IPS-18c (cell line): ENCODE data around the gene FNBP1.
"Not testable (repeated sequence)": the region's sequence is repeated elsewhere in the genome, so short reads cannot be mapped to it uniquely, and the experiment has no call there.

Experiments used
- H3K4me3 ChIP-seq: 2 replicates; pipeline ENCODE4 v1.7.0; 2013; ENCODE audit warnings: low read depth, mild to moderate bottlenecking, low read length, moderate library complexity; ENCODE audit not compliant: insufficient read depth
- H3K9me3 ChIP-seq: one replicate; pipeline ENCODE4 v1.6.1; 2013; ENCODE audit warnings: mild to moderate bottlenecking, low read length, moderate library complexity; ENCODE audit not compliant: control insufficient read depth, insufficient read depth

The FNBP1 gene

GRCh38 chr9:129954868-129955550 lies 88.0 kb downstream of the FNBP1 start:
- Histone ChIP-seq H3K9me3 (no peaks in the 10 kb centered on the region), H3K4me3 (no peak overlapping the region)

DNA sequence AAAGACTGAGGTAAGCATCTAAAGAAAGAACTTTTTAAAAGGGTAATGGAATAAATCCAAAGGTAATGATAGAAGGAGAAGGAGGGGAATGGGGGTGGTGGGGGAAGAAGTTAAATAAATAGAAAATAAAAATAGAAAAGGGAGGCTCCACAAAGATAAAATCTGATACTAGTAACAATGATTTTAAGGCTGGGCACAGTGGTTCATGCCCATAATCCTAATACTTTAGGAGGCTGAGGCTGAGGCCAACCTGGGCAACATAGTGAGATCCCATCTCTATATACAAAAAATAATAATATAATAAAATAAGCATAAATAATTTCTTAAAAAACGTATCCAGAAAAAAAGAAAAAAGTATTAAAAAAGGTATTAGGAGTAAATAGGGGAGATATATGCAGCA lies 89.3 kb downstream of the FNBP1 start:
- Histone ChIP-seq H3K9me3 (no peaks in the 10 kb centered on the region), H3K4me3 (no peak overlapping the region)

DNA sequence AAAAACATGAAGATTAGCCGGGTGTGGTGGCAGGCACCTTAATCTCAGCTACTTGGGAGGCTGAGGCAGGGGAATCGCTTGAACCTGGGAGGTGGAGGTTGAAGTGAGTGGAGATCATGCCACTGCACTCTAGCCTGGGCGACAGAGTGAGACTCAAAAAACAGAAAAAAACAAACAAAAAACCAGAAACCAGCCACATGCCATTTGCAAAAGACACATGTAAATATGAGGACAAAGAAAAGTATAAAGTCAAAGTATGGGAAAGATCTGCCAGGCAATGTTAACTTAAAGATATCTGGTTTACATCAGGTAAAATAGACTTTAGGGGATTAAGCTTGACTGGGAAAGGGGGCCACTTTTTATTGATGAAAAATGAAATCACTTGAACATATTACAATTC lies 90.7 kb downstream of the FNBP1 start:
- Histone ChIP-seq H3K9me3 (no peaks in the 10 kb centered on the region), H3K4me3 (no peak overlapping the region)

- no peaks in the 10 kb centered on the region for H3K9me3 ChIP-seq
- no peak overlapping the region for H3K4me3 ChIP-seq
Observed at GRCh38 chr9:129949821-129950220, 93.2 kb downstream of the FNBP1 start.

DNA sequence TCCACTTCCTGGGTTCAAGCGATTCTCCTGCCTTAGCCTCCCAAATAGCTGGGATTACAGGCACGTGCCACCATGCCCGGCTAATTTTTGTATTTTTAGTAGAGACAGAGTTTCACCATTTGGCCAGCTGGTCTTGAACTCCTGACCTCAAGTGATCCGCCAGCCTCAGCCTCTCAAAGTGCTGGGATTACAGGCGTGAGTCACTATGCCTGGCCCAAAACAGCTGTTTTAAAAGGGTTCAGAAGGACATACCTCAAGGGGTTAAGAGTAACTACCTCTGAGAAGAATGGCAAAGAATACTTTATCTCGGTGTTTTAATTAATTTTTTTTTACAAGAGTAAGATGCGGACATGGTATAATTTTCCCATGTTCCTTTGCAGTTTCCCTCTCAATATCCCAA lies 94.4 kb downstream of the FNBP1 start:
- H3K9me3 ChIP-seq, H3K4me3 ChIP-seq: not testable (repeated sequence)

DNA sequence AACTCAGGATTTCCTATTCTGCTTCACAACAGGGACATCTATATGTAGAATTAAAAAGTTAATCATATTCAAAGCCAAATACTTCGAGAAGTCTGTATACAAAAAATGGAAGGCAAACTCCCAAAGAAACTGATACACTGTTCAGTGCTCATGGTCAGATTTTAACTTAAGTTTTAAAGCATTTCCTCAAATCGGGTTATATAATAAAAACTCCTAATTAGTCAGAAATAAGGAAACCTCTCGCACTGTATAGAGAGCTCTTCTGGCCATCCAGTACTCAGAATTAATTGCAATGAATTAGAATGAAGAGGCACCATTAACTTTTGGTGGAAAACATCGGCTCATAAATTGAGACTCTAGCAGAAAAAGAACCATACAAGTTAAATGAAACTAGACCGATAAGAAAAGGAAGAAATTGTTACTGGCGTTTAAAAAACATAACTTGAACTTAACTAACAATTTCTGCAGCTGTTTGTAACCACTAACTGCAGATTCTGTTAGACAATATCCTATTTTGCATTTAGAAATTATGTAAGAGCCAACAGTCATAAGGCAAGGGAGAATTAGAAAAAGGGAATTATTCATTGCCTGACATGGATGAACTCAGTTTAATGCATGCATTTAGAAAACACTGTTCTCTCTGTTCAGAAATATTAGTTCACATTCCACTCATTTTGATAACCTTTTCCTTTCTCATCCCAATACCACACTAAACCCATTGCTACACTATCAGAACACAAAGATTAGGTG lies 96.6 kb downstream of the FNBP1 start:
- no peak overlapping the region for H3K4me3 ChIP-seq
- H3K9me3 ChIP-seq: peaks cover 4% of the 10 kb centered on the region

DNA sequence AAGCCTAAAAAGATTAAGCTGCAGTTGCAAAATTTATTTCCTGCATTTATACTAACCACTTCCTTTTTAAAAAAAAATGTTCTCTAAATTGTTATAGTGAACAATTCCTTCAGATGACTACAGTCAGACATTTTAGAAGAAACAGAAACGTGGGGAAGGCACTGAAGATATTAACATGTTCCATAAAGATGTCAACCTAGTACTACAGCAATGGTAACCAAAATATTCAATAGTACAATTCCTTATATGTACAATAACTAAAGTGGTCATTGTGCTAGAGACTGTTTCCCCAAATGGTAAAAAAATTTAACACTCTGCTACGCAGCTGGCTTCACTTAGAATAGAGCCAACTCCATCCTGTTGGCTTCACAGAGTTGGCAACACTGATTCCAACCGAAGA lies 97.7 kb downstream of the FNBP1 start:
- no peak overlapping the region for H3K4me3 ChIP-seq

DNA sequence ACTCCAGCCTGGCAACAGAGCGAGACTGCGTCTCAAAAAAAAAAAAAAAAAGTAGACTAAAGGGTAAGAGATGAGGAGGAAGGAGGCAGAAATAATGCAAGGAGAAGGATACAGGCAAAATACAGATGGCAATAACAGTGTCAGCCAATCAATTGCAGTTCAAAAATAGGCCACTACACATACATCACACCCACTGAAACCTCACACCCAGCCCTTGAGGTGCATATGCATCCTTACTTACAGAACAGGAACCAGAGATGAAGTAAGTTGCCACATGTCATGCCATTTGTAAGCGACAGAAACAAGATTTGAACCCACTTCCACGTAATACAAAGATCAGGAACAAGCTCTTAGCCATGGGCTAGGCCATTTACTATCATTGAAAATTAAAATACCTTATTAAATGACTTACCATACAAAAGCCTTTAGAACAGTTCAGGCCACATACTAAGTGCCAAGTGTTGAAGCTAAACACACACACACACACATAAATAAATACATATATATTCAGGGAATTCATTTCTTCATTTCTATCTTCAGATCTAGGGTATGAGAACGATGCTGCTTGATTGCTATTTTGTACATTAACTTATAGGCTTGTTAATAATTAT lies 98.4 kb downstream of the FNBP1 start:
- Histone ChIP-seq H3K4me3 (no peak overlapping the region), H3K9me3 (peaks cover 4% of the 10 kb centered on the region)

More for the DNA sequence above, 97.7 kb downstream of the FNBP1 start:
- H3K9me3 ChIP-seq: peaks cover 4% of the 10 kb centered on the region

- peaks cover 4% of the 10 kb centered on the region for H3K9me3 ChIP-seq
- no peak overlapping the region for H3K4me3 ChIP-seq
Observed at GRCh38 chr9:129939431-129939830, 103.6 kb downstream of the FNBP1 start.

DNA sequence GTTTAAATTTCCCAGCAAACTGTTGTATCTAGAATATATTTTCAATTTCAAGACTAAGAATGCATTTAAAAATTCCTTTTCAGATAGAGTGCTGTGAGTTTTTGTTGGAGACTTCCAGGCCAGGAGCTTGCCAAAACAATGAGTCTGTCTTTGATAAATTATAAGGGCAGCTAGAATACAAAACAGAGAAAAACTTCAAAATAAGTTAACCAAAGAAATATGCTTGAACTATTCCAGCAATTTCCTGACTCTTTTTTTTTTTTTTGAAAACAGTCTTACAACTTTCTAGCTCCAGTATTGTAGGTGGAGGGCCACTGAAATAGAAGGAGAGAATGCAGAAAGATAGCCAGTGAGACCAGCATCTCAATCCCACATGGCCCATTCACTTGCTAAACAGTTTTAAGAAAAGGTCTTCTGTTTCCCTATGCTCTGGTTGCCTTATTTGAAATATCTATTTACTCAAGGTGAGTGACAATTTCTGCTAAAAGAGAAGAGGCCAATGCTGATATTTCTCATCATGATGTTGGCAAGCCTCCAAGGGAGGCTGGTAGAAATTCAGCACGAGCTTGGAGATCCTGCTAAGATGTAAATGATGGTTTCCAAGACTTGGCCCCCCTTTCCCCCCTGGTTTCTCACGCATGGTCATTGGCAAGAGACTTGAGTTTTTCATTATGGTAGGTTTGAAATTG lies 104.6 kb downstream of the FNBP1 start:
- Histone ChIP-seq H3K9me3 (peaks cover 4% of the 10 kb centered on the region), H3K4me3 (no peak overlapping the region)

DNA sequence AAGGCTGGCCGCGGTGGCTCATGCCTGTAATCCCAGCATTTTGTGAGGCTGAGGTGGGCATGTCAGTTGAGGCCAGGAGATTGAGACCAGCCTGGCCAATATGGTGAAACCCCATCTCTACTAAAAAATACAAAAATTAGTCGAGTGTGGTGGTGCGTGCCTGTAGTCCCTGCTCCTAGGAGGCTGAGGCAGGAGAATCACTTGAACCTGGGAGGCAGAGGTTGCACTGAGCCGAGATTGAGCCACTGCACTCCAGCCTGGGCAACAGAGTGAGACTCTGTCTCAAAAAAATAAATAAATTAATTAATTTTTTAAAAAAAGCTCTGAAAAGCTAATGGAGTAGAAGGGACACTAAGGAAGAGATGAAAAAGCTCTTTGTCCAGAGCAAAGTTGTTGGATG lies 105.1 kb downstream of the FNBP1 start:
- H3K9me3 ChIP-seq, H3K4me3 ChIP-seq: not testable (repeated sequence)

DNA sequence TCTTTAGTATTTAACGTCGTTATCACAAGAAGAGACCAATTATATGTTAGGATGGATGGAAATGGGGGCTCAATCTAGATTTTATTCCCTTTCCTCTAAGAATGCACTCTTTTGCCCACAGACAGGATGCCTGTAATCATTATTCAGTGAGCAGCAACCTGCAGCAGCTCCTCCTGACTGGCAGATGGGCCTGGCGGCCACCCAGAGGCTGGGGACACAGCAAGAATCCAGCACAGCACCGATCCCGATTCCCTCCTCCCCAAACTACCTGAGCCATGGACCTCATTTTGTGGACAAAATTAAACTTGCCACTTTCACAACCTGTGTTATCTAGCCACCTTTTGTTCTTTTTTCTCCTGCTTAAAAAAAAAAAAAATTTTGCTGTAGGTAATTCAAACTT lies 106.8 kb downstream of the FNBP1 start:
- Histone ChIP-seq H3K9me3 (no peaks in the 10 kb centered on the region), H3K4me3 (no peak overlapping the region)

- H3K9me3 ChIP-seq: no peaks in the 10 kb centered on the region
Observed at GRCh38 chr9:129934780-129935179, 108.2 kb downstream of the FNBP1 start.

GRCh38 chr9:129934041-129934591 lies 108.9 kb downstream of the FNBP1 start:
- Histone ChIP-seq H3K9me3 (no peaks in the 10 kb centered on the region), H3K4me3 (no peak overlapping the region)

More at GRCh38 chr9:129934780-129935179, 108.2 kb downstream of the FNBP1 start:
- H3K4me3 ChIP-seq: no peak overlapping the region

GRCh38 chr9:129933185-129934040 lies 109.6 kb downstream of the FNBP1 start:
- Histone ChIP-seq H3K9me3 (no peaks in the 10 kb centered on the region), H3K4me3 (no peak overlapping the region)

DNA sequence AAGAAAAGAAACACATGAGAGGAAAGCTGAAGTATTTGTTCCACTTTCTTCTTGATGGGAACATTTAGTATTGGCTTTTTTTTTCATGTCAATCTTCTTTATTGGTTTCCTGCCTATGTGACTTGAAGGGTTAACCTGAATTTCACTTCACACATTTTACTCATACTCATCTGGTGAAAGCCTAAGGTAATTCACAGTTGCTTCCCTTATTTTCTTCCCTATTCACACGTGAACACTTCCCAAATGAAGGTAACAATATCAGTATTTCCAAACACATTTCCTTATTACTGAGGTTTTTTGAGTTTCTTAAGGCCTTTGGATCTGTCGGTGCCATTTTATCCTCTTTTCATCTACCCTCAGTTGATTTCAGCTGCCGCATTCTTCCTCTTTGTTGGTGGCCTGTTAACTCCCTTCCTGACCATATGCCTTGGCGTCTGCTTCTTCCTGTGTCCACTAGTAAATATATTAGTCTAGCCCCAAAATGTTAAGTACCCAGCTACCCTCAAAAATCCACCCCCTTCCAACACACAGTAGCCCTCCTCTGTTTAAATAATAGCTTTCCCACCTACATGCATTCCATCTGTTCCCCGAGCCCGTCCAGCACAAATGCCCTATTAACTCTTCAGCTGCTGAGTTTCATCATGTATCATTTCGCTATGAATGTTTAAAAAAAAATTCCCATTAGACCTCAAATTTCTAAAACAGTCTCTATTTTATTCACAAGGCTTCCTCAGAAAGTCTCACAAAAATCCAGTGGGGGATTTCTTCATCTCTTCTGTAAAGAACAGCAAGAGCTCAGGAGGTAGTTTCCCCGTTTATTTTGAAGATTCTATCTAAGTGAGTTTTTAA lies 110.5 kb downstream of the FNBP1 start:
- H3K4me3 ChIP-seq: no peak overlapping the region
- H3K9me3 ChIP-seq: no peaks in the 10 kb centered on the region
